ENCODE data around the gene SLC22A17. TPM values are rescaled to one million over a fixed set of nuclear protein-coding genes. Genes with fewer than 3 reads are reported as not detected.

SLC22A17 gene
- polyA plus RNA-seq, 1 donor (not counting 4 experiments of a cell fraction or from before 2014, with no cell fraction given): 0.76 TPM

- H2AFZ ChIP-seq (ENCODE audit: control insufficient read depth, low read length): no peak overlapping the region
- no peak overlapping the region for H3K9ac ChIP-seq (ENCODE audit: control insufficient read depth, extremely low read depth, insufficient read depth, low read length)
- no peak for DNase-seq (ENCODE audit: low read depth, low spot score)
- H3K79me2 ChIP-seq (ENCODE audit: control insufficient read depth, insufficient read depth, low read length): no peaks in the 10 kb centered on the region
- H3K36me3 ChIP-seq (ENCODE audit: control insufficient read depth in 2 of 2, extremely low read depth in 1 of 2, insufficient read depth in 2 of 2, low read length in 2 of 2): peaks cover 0 to 2% of the 10 kb centered on the region in 2 experiments
- dilution Hi-C loops (cut with MboI; ENCODE audit: extremely low pct_ligation_motif_present, low sequenced_read_pairs): no loop called here
- no peaks in the 10 kb centered on the region for H3K27me3 ChIP-seq (ENCODE audit: control insufficient read depth, extremely low read depth, insufficient read depth, low read length)
- FAIRE-seq: no peak
- no peaks in the 10 kb centered on the region for H3K9me1 ChIP-seq (ENCODE audit: control insufficient read depth, extremely low read depth, insufficient read depth, low read length)
- no peaks in the 10 kb centered on the region for H3K9me3 ChIP-seq (ENCODE audit: control insufficient read depth, low read depth, low read length)
- H3K4me2 ChIP-seq (ENCODE audit: control insufficient read depth, extremely low read depth, insufficient read depth, low read depth, low read length): no peak overlapping the region
- TF ChIP-seq CTCF (optimal IDR thresholded peaks at IDR 0.05 in 1 of 3, IDR thresholded peaks at IDR 0.05 in 1 of 3, conservative IDR thresholded peaks at IDR 0.05 in 1 of 3; ENCODE audit: extremely low read depth in 1 of 3, insufficient read depth in 2 of 3, low read length in 3 of 3): no peak
- no peak for TF ChIP-seq EZH2 (IDR thresholded peaks at IDR 0.05; ENCODE audit: low read length)
- H3K4me1 ChIP-seq (ENCODE audit: control insufficient read depth, extremely low read depth, insufficient read depth, low read length): peaks cover 15% of the 10 kb centered on the region
- H3K27ac ChIP-seq (ENCODE audit: control insufficient read depth, insufficient read depth, low read length): no peak overlapping the region
- no peak overlapping the region for H3K4me3 ChIP-seq (ENCODE audit: control insufficient read depth in 2 of 3, extremely low read depth in 1 of 3, insufficient read depth in 2 of 3, low read depth in 1 of 3, low read length in 3 of 3)
- H4K20me1 ChIP-seq (ENCODE audit: control insufficient read depth, extremely low read depth, insufficient read depth, low read length): no peaks in the 10 kb centered on the region
Observed at GRCh38 chr14:23361320-23361719, 8.6 kb upstream of the SLC22A17 start.

- Histone ChIP-seq H3K4me1 (ENCODE audit: control insufficient read depth, extremely low read depth, insufficient read depth, low read length) (peaks cover 12% of the 10 kb centered on the region), H3K9ac (ENCODE audit: control insufficient read depth, extremely low read depth, insufficient read depth, low read length) (no peak overlapping the region), H3K79me2 (ENCODE audit: control insufficient read depth, insufficient read depth, low read length) (no peaks in the 10 kb centered on the region), H2AFZ (ENCODE audit: control insufficient read depth, low read length) (no peak overlapping the region), H3K36me3 (ENCODE audit: control insufficient read depth in 2 of 2, extremely low read depth in 1 of 2, insufficient read depth in 2 of 2, low read length in 2 of 2) (peaks cover 0 to 2% of the 10 kb centered on the region in 2 experiments), H4K20me1 (ENCODE audit: control insufficient read depth, extremely low read depth, insufficient read depth, low read length) (no peaks in the 10 kb centered on the region), H3K27ac (ENCODE audit: control insufficient read depth, insufficient read depth, low read length) (no peak overlapping the region), H3K4me3 (ENCODE audit: control insufficient read depth in 2 of 3, extremely low read depth in 1 of 3, insufficient read depth in 2 of 3, low read depth in 1 of 3, low read length in 3 of 3) (no peak overlapping the region), H3K27me3 (ENCODE audit: control insufficient read depth, extremely low read depth, insufficient read depth, low read length) (no peaks in the 10 kb centered on the region), H3K9me1 (ENCODE audit: control insufficient read depth, extremely low read depth, insufficient read depth, low read length) (no peaks in the 10 kb centered on the region), H3K4me2 (ENCODE audit: control insufficient read depth, extremely low read depth, insufficient read depth, low read depth, low read length) (no peak overlapping the region), H3K9me3 (ENCODE audit: control insufficient read depth, low read depth, low read length) (no peaks in the 10 kb centered on the region)
- dilution Hi-C loops (cut with MboI; ENCODE audit: extremely low pct_ligation_motif_present, low sequenced_read_pairs): no loop called here
- TF ChIP-seq EZH2 (IDR thresholded peaks at IDR 0.05; ENCODE audit: low read length) (no peak), CTCF (optimal IDR thresholded peaks at IDR 0.05 in 1 of 3, IDR thresholded peaks at IDR 0.05 in 1 of 3, conservative IDR thresholded peaks at IDR 0.05 in 1 of 3; ENCODE audit: extremely low read depth in 1 of 3, insufficient read depth in 2 of 3, low read length in 3 of 3) (no peak)
- DNase-seq (ENCODE audit: low read depth, low spot score) (no peak), FAIRE-seq (no peak)
Observed at GRCh38 chr14:23360496-23360895, 7.8 kb upstream of the SLC22A17 start.
